ENCODE data around the gene DCAKD. TPM values are rescaled to one million over a fixed set of nuclear protein-coding genes. Genes with fewer than 3 reads are reported as not detected.

Gene DCAKD
- total RNA-seq, 1 experiment from 2014 or later: 57.7 TPM

DNA sequence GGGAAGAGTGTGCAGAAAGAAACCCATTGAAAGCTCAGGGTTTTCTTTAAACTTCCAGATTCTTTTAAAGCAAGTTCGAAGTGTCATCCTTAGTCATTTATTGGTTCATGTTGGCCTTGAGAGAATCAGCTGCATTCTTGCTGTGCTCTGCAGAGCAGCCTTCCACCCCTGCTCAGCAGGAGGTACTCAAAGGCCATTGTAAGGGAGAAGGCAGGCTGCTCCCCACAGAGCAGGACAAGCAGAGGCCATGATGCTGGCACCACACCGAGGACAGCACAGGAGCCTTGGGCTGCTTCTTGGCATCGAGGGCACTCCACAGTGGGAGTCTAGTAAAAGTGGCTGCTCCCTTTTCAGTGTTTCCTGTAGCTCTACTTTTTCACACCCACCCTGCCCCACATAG, 39.3 kb upstream of the DCAKD start:
- ATAC-seq (peak; percentile 72), DNase-seq (ENCODE audit: low spot score) (no peak)
- peaks cover 7% of the 10 kb centered on the region for H3K4me1 Mint-ChIP-seq
- CTCF ChIA-PET: interaction anchor here (1.5 to 4.0 kb wide), 3 partner anchors 9 to 180 kb away, joined by 5 to 28 read pairs (median 7); partner anchors contain the start of gene ACBD4
- peak overlapping the region; percentile 48 for H3K27ac Mint-ChIP-seq
- H3K27me3 Mint-ChIP-seq (ENCODE audit: low read depth): no peaks in the 10 kb centered on the region
- POLR2A ChIA-PET: interaction anchor here (0.5 kb wide), 1 partner anchor 73 kb away, joined by 3 read pairs; no protein-coding TSS in a partner anchor
- H3K4me3 Mint-ChIP-seq: no peak overlapping the region
- peak; percentile 65 for TF ChIP-seq ZNF423 (CRISPR knock-in tag; IDR thresholded peaks at IDR 0.05)
- no peak for TF ChIP-seq ZNF138 (CRISPR knock-in tag; conservative IDR thresholded peaks at IDR 0.05)
- no peaks in the 10 kb centered on the region for H3K9me3 Mint-ChIP-seq
- peaks cover 75% of the 10 kb centered on the region for H3K36me3 Mint-ChIP-seq

DNA sequence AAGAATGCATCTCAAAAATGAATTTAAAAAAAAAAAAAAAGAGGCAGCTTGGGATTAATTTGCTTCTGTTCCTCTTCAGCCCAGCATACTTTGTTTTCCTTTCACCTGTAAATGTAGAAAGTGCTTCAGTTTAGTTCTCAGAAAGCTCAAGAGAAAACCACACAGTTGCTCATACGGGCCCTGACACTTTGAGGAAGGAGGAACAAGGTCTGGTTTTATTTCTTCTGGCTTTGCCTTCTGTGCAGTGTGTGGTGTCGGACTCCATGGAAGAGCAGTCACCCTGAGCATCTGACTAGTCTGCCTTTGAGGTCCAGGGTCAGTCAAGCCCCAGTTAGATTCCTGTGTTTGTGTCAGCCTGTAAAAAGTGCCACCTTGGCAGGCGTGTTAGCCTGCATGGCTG, 37.3 kb upstream of the DCAKD start:
- H3K9me3 Mint-ChIP-seq: no peaks in the 10 kb centered on the region
- ATAC-seq: no peak

More for the DNA sequence above, 37.3 kb upstream of the DCAKD start:
- Mint-ChIP-seq H3K4me3 (no peak overlapping the region), H3K4me1 (peaks cover 7% of the 10 kb centered on the region), H3K27me3 (ENCODE audit: low read depth) (no peaks in the 10 kb centered on the region), H3K36me3 (peaks cover 70% of the 10 kb centered on the region), H3K27ac (0 out of 2 replicates have a peak overlapping the region, but pooled peaks have one; percentile 29)
- no peak for TF ChIP-seq SMAD4 (CRISPR knock-in tag; IDR thresholded peaks at IDR 0.05)
- no peak for TF ChIP-seq NR1H2 (CRISPR knock-in tag; IDR thresholded peaks at IDR 0.05)
- TF ChIP-seq, protein P1, sequence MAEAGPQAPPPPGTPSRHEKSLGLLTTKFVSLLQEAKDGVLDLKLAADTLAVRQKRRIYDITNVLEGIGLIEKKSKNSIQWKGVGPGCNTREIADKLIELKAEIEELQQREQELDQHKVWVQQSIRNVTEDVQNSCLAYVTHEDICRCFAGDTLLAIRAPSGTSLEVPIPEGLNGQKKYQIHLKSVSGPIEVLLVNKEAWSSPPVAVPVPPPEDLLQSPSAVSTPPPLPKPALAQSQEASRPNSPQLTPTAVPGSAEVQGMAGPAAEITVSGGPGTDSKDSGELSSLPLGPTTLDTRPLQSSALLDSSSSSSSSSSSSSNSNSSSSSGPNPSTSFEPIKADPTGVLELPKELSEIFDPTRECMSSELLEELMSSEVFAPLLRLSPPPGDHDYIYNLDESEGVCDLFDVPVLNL (CRISPR knock-in tag; IDR thresholded peaks at IDR 0.05; ENCODE audit: borderline replicate concordance, low read depth): no peak
- TF ChIP-seq, protein P2, sequence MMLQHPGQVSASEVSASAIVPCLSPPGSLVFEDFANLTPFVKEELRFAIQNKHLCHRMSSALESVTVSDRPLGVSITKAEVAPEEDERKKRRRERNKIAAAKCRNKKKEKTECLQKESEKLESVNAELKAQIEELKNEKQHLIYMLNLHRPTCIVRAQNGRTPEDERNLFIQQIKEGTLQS (CRISPR knock-in tag; conservative IDR thresholded peaks at IDR 0.05): no peak
- TF ChIP-seq, protein P3, sequence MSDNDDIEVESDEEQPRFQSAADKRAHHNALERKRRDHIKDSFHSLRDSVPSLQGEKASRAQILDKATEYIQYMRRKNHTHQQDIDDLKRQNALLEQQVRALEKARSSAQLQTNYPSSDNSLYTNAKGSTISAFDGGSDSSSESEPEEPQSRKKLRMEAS (CRISPR knock-in tag; IDR thresholded peaks at IDR 0.05): no peak
- TF ChIP-seq ELF4 (CRISPR knock-in tag; IDR thresholded peaks at IDR 0.05; ENCODE audit: low read depth): no peak
- TF ChIP-seq FOXJ3 (CRISPR knock-in tag; IDR thresholded peaks at IDR 0.05; ENCODE audit: borderline replicate concordance): no peak
- no peak for TF ChIP-seq ZNF232 (CRISPR knock-in tag; IDR thresholded peaks at IDR 0.05)
- TF ChIP-seq, protein P4, sequence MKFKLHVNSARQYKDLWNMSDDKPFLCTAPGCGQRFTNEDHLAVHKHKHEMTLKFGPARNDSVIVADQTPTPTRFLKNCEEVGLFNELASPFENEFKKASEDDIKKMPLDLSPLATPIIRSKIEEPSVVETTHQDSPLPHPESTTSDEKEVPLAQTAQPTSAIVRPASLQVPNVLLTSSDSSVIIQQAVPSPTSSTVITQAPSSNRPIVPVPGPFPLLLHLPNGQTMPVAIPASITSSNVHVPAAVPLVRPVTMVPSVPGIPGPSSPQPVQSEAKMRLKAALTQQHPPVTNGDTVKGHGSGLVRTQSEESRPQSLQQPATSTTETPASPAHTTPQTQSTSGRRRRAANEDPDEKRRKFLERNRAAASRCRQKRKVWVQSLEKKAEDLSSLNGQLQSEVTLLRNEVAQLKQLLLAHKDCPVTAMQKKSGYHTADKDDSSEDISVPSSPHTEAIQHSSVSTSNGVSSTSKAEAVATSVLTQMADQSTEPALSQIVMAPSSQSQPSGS (CRISPR knock-in tag; IDR thresholded peaks at IDR 0.05; ENCODE audit: borderline replicate concordance, low read depth): no peak
- TF ChIP-seq, protein P5, sequence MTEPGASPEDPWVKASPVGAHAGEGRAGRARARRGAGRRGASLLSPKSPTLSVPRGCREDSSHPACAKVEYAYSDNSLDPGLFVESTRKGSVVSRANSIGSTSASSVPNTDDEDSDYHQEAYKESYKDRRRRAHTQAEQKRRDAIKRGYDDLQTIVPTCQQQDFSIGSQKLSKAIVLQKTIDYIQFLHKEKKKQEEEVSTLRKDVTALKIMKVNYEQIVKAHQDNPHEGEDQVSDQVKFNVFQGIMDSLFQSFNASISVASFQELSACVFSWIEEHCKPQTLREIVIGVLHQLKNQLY (CRISPR knock-in tag; IDR thresholded peaks at IDR 0.05): no peak
- TF ChIP-seq ATF1 (CRISPR knock-in tag; IDR thresholded peaks at IDR 0.05): no peak
- TF ChIP-seq, protein P6, sequence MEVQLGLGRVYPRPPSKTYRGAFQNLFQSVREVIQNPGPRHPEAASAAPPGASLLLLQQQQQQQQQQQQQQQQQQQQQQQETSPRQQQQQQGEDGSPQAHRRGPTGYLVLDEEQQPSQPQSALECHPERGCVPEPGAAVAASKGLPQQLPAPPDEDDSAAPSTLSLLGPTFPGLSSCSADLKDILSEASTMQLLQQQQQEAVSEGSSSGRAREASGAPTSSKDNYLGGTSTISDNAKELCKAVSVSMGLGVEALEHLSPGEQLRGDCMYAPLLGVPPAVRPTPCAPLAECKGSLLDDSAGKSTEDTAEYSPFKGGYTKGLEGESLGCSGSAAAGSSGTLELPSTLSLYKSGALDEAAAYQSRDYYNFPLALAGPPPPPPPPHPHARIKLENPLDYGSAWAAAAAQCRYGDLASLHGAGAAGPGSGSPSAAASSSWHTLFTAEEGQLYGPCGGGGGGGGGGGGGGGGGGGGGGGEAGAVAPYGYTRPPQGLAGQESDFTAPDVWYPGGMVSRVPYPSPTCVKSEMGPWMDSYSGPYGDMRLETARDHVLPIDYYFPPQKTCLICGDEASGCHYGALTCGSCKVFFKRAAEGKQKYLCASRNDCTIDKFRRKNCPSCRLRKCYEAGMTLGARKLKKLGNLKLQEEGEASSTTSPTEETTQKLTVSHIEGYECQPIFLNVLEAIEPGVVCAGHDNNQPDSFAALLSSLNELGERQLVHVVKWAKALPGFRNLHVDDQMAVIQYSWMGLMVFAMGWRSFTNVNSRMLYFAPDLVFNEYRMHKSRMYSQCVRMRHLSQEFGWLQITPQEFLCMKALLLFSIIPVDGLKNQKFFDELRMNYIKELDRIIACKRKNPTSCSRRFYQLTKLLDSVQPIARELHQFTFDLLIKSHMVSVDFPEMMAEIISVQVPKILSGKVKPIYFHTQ (CRISPR knock-in tag; IDR thresholded peaks at IDR 0.05): no peak
- TF ChIP-seq, protein P7, sequence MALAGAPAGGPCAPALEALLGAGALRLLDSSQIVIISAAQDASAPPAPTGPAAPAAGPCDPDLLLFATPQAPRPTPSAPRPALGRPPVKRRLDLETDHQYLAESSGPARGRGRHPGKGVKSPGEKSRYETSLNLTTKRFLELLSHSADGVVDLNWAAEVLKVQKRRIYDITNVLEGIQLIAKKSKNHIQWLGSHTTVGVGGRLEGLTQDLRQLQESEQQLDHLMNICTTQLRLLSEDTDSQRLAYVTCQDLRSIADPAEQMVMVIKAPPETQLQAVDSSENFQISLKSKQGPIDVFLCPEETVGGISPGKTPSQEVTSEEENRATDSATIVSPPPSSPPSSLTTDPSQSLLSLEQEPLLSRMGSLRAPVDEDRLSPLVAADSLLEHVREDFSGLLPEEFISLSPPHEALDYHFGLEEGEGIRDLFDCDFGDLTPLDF (CRISPR knock-in tag; IDR thresholded peaks at IDR 0.05): no peak
- TF ChIP-seq, protein P8, sequence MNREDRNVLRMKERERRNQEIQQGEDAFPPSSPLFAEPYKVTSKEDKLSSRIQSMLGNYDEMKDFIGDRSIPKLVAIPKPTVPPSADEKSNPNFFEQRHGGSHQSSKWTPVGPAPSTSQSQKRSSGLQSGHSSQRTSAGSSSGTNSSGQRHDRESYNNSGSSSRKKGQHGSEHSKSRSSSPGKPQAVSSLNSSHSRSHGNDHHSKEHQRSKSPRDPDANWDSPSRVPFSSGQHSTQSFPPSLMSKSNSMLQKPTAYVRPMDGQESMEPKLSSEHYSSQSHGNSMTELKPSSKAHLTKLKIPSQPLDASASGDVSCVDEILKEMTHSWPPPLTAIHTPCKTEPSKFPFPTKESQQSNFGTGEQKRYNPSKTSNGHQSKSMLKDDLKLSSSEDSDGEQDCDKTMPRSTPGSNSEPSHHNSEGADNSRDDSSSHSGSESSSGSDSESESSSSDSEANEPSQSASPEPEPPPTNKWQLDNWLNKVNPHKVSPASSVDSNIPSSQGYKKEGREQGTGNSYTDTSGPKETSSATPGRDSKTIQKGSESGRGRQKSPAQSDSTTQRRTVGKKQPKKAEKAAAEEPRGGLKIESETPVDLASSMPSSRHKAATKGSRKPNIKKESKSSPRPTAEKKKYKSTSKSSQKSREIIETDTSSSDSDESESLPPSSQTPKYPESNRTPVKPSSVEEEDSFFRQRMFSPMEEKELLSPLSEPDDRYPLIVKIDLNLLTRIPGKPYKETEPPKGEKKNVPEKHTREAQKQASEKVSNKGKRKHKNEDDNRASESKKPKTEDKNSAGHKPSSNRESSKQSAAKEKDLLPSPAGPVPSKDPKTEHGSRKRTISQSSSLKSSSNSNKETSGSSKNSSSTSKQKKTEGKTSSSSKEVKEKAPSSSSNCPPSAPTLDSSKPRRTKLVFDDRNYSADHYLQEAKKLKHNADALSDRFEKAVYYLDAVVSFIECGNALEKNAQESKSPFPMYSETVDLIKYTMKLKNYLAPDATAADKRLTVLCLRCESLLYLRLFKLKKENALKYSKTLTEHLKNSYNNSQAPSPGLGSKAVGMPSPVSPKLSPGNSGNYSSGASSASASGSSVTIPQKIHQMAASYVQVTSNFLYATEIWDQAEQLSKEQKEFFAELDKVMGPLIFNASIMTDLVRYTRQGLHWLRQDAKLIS (CRISPR knock-in tag; IDR thresholded peaks at IDR 0.05; ENCODE audit: borderline replicate concordance): no peak
- no peak for TF ChIP-seq JUN (CRISPR knock-in tag; IDR thresholded peaks at IDR 0.05)
- no peak for TF ChIP-seq NFE2L1 (CRISPR knock-in tag; IDR thresholded peaks at IDR 0.05)
- no peak for TF ChIP-seq SOX15 (CRISPR knock-in tag; IDR thresholded peaks at IDR 0.05)
- TF ChIP-seq ZNF671 (CRISPR knock-in tag; IDR thresholded peaks at IDR 0.05): no peak
- TF ChIP-seq ZNF317 (CRISPR knock-in tag; IDR thresholded peaks at IDR 0.05; ENCODE audit: borderline replicate concordance, low read depth): no peak
- ChIA-PET POLR2A (no interaction called here), CTCF (interaction anchor here (4.0 kb wide), 1 partner anchor 11 kb away, joined by 28 read pairs; no protein-coding TSS in a partner anchor)
- DNase-seq (ENCODE audit: low spot score): no peak
